DMS153 treated with DMSO at 0.1 percent for 48 hours (cell line): ENCODE data around the gene LIF.

Source experiments
- DNase-seq: peaks from one replicate; lab custom pipeline; 2025; ENCODE audit not compliant: unreplicated experiment; lab: John Stamatoyannopoulos, UW

Gene LIF

GRCh38 chr22:30284666-30285065 is 38.1 kb upstream of the LIF start:
- no peak for DNase-seq

- DNase-seq, result no peak
These were observed 37.6 kb upstream of the LIF start for GRCh38 chr22:30284172-30284571.

GRCh38 chr22:30283342-30283741 is 36.8 kb upstream of the LIF start:
- no peak for DNase-seq

- DNase-seq, result no peak
These were observed 36.1 kb upstream of the LIF start for GRCh38 chr22:30282616-30283046.

DNA sequence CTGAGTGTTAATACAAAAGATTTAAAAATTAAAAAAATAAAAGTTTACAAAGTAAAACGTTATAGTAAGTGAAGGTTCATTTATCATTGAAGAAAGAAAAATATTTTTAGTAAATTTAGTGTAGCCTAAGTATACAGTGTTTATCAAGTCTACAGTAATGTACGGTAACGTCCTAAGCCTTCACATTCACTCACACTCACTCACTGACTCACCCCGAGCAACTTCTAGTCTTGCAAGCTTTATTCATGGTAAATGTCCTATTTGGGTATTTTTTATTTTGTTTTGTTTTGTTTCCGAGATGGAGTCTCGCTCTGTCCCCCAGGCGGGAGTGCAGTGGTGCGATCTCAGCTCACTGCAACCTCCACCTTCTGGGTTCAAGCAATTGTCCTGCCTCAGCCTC is 33.9 kb upstream of the LIF start:
- DNase-seq, result no peak

GRCh38 chr22:30279932-30280331 is 33.4 kb upstream of the LIF start:
- DNase-seq, result no peak

DNA sequence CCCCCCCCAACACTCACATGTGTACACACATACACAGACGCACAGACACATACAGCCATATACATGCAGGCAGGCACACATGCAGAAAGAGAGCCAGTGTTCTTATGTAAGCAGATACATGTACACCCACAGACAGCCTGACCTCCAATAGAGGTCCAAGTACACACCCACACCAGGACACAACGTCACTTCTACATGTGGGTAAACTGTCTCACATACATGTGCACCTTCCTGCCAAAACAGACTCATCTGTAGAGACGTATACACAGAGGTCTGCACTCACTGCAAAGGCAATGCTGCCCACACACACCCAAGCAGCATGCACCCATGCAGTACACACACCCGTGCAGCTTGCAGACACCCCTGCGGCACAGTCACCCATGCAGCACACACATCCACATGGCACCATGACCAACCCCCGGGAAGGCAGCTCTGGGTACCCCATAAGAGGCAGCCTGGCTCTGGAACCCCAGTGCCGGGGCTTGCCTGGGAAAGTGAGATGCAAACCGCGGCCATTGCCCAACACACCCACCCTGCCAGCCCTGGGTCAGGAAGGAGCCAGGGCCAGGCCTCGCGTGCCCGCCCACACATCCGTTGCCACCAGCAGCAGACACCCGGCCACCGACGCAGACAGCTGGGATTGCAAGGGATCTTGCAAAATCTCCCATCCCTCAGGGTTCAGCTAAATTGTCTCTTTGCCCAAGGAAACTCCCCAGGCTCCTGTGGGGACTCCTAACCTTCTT is 32.7 kb upstream of the LIF start:
- DNase-seq, result no peak

GRCh38 chr22:30277547-30278344 is 31.2 kb upstream of the LIF start:
- DNase-seq, result no peak

- no peak for DNase-seq
These were observed 29.5 kb upstream of the LIF start for GRCh38 chr22:30276039-30276438.

GRCh38 chr22:30275625-30276024 is 29.1 kb upstream of the LIF start:
- DNase-seq, result peak; percentile 8

DNA sequence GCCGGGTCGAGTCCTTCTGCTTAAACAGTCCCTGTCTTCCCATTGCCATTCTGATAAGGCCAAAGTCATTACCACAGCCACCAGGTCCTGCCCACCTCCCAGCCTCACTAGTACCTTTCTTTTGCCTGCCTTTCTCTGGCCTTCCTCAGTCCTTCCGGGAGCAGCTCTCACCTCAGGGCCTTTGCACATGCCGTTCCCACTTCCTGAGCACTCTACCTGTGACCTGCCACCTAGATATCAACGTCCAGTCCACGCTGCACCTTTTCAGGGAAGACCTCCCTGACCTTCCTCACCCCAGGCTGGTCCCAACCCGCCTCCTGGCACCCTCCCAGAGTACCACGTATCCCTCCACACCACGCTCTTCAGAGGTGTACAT is 27.9 kb upstream of the LIF start:
- DNase-seq, result no peak

DNA sequence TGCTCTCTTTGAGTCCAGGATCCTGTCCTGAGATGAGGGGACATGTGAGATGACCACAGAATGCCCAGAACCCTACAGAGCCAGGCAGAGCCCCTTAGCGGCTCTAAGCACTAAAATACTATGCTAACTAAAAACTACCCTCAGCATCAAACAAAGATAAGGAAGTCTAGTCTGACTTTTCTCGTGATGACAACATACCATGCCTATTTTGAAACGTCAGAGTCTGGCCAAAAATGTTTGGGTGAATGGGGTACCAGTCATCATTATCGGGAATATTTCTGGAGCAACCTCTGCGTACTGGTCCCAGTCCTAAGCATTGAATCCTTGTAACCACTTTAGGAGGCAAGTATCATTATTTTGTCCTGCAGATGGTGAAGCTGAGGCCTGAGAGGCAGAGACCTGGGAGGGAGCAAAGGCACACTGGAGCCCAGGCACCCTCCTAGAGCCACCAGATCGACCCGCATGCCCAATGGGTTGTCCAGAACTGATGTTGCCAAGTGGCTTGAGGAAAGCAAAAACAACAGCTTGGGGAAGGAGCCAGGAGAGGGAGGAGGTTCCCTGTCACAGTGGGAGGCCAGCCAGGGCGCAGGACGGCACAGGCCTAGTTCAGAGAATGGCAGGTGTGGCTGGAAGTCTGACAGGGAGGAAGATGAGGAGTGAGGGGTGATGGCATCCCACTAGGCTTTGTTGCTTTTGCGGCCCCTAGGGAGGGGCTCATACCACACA is 27.3 kb upstream of the LIF start:
- DNase-seq, result no peak

GRCh38 chr22:30272781-30273601 is 26.4 kb upstream of the LIF start:
- DNase-seq, result no peak

- no peak for DNase-seq
These were observed 24.3 kb upstream of the LIF start for GRCh38 chr22:30270832-30271231.

GRCh38 chr22:30268331-30268730 is 21.8 kb upstream of the LIF start:
- DNase-seq, result no peak

GRCh38 chr22:30267382-30268302 is 21.1 kb upstream of the LIF start:
- DNase-seq, result no peak

DNA sequence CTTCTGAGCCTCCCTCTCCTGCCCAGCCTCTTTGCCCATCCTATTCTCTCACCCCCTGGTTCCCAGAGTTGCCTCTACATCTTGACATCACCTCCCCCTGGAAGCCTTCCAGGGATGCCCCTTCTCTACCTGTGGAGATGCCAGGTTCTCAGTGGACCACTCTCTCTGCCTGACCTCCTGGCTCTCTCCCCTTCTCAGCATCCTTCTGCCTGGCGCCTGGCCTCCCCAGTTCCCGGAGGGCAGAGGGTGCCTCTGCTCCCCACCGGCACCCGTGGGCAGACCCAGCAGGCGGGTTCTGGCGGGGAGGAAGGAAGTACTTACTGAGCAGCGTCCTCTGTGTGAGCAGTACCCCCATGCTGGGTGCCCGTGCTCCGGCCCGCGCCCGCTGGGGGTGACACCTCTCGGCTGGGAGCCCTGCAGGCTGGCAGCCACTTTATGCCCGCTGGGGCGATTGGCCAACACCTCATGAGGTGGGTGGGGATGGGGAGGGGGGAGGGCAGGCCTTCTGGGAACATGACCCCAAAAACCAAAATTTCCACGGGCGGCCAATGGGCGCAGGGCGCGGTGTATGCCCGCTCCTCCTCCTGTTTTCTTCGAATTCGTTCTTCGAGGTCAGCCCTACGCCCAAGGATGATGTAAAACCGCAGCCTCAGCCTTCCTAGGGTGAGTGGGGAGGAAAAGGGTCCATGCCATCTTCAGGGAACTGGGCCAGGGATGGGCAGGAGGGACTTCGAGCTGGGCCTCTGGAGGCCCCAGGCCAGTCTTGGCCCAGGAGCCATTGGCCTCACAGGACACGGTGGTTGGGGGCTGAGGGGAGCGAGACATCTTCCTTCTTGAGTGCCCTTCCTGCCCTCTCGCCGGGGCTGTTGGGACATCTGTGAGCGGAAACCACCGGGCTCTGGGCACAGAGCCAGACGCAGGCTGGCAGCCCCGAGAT is 20.2 kb upstream of the LIF start, which contains the start of gene OSM:
Gene OSM (minus strand): TSS at position 407 of the 937 bp plus-strand sequence. CDS start 52 bp downstream, at position 355.
- DNase-seq, result peak; percentile 15

DNA sequence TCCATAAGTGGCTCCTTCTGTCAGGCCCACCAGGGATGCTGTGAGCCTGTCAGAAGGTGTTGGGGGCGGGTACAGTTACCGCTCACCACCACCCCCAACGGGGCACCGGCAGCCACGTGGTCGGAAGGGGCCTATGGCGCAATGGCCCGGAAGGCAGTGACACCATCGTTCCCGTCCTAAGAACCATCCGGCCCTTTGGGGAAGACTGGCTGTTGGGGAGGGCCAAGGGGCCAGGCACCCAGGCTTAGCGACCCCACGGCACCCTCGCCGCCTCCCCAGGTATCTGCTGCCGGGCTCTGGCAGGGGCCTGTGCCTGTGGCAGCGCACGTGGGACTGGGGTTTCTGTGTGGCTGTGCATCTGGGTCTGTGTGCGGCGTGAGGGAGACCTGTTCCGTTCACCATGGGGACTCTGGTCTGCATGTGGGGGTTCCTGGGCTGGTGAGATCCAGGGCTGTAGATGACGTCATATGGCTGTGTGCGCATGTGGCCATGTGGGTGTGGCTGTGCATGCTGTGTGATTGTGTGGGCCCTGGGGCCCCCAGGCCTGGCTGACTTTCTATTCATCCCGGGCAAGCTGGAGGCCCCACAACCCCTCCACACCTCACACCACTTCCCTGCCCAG is 19.4 kb upstream of the LIF start:
- DNase-seq, result no peak
